PFSK-1 (cell line): ENCODE data around the gene RALGAPB.
A peak's percentile ranks its signal among the peaks of the same experiment; 100 is the strongest.

Experiments
- FOXP2 ChIP-seq: optimal IDR thresholded peaks from 2 replicates; pipeline ENCODE3; 2011; ENCODE audit warnings: borderline replicate concordance, control low read depth, inconsistent platforms; ENCODE audit not compliant: insufficient read depth; ENCODE audit errors: extremely low read length, extremely low read depth
- POLR2AphosphoS5 ChIP-seq: IDR thresholded peaks from 2 replicates; pipeline ENCODE4 v1.6.1; 2012; ENCODE audit warnings: low read depth, mild to moderate bottlenecking, control low read depth, low read length, moderate library complexity
- REST ChIP-seq, 2 experiments: IDR thresholded peaks; 2 replicates each; pipeline versions ENCODE4 v1.6.1 to v1.8.0; 2011 to 2012; ENCODE audit warnings: low read depth in 2 of 2, low read length in 2 of 2, control low read depth in 1 of 2, inconsistent platforms in 1 of 2, mild to moderate bottlenecking in 1 of 2, moderate library complexity in 1 of 2; ENCODE audit not compliant: insufficient read depth in 1 of 2
- SIN3A ChIP-seq: IDR thresholded peaks from 2 replicates; pipeline ENCODE4 v1.6.1; 2012; ENCODE audit warnings: mild to moderate bottlenecking, low read length, moderate library complexity, borderline replicate concordance; ENCODE audit not compliant: insufficient read depth
- TAF1 ChIP-seq: IDR thresholded peaks from 2 replicates; pipeline ENCODE4 v1.6.1; 2012; ENCODE audit warnings: low read length, control low read depth, borderline replicate concordance; ENCODE audit not compliant: insufficient read depth

RALGAPB gene

GRCh38 chr20:38471987-38472512 is 593 bp upstream of the RALGAPB start:
- TF ChIP-seq SIN3A: no peak
- no peak for TF ChIP-seq REST (IDR thresholded peaks at IDR 0.05; ENCODE audit: insufficient read depth in 1 of 2, low read depth in 2 of 2, low read length in 2 of 2)
- TF ChIP-seq FOXP2: no peak
- TF ChIP-seq TAF1: peak; percentile 4; the same call in 1 of the 2 replicates
- no peak for TF ChIP-seq POLR2AphosphoS5

- TF ChIP-seq FOXP2: no peak
- TF ChIP-seq SIN3A: no peak
- TF ChIP-seq TAF1: no peak
- TF ChIP-seq REST (IDR thresholded peaks at IDR 0.05; ENCODE audit: insufficient read depth in 1 of 2, low read depth in 2 of 2, low read length in 2 of 2): no peak
- TF ChIP-seq POLR2AphosphoS5: no peak
Measured at GRCh38 chr20:38473367-38473795, 738 bp downstream of the RALGAPB start.

- no peak for TF ChIP-seq SIN3A
- no peak for TF ChIP-seq FOXP2
- TF ChIP-seq REST (IDR thresholded peaks at IDR 0.05; ENCODE audit: insufficient read depth in 1 of 2, low read depth in 2 of 2, low read length in 2 of 2): no peak
- no peak for TF ChIP-seq TAF1
- TF ChIP-seq POLR2AphosphoS5: no peak
Measured at GRCh38 chr20:38477747-38478146, 5.1 kb downstream of the RALGAPB start.

DNA sequence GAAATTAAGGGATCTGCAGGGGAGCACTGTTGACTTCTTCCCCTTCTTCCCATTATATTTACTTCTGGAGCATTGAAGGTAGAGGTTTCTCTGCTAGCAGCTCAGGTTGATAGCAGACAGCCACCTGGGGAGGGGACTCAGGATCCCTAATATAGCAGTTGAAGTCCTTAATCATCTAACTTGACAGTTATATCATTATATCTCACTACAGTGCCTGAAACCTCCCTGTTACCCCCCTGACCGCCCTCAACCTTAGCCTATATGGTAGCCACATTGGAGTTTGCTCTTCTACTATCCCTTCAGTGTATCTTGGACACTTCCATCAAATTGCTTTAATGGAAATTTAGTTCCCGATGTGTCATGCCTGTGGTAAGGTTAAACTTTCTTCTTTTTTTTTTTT is 7.0 kb downstream of the RALGAPB start:
- TF ChIP-seq FOXP2 (no peak), SIN3A (no peak), TAF1 (no peak), REST (IDR thresholded peaks at IDR 0.05; ENCODE audit: insufficient read depth in 1 of 2, low read depth in 2 of 2, low read length in 2 of 2) (no peak), POLR2AphosphoS5 (no peak)

- TF ChIP-seq TAF1 (no peak), REST (IDR thresholded peaks at IDR 0.05; ENCODE audit: insufficient read depth in 1 of 2, low read depth in 2 of 2, low read length in 2 of 2) (no peak), POLR2AphosphoS5 (no peak), FOXP2 (no peak), SIN3A (no peak)
Measured at GRCh38 chr20:38485041-38485440, 12.4 kb downstream of the RALGAPB start.
